ENCODE data around the gene ZNF668. TPM values are rescaled to one million over a fixed set of nuclear protein-coding genes. Genes with fewer than 3 reads are reported as not detected.

Gene ZNF668
- polyA plus RNA-seq, 1 donor, result 5.4 TPM

- WGBS (ENCODE audit: insufficient coverage, low lambda C conversion rate), result no CpG with 5 or more reads among the region's 83 CpGs
- H3K4me1 ChIP-seq (ENCODE audit: control insufficient read depth, insufficient read depth, low read length), result peaks cover 11% of the 10 kb centered on the region
- H3K27me3 ChIP-seq (ENCODE audit: control insufficient read depth, insufficient read depth, low read length), result no peaks in the 10 kb centered on the region
Measured at GRCh38 chr16:31073142-31073969, 684 bp downstream of the ZNF668 start.

DNA sequence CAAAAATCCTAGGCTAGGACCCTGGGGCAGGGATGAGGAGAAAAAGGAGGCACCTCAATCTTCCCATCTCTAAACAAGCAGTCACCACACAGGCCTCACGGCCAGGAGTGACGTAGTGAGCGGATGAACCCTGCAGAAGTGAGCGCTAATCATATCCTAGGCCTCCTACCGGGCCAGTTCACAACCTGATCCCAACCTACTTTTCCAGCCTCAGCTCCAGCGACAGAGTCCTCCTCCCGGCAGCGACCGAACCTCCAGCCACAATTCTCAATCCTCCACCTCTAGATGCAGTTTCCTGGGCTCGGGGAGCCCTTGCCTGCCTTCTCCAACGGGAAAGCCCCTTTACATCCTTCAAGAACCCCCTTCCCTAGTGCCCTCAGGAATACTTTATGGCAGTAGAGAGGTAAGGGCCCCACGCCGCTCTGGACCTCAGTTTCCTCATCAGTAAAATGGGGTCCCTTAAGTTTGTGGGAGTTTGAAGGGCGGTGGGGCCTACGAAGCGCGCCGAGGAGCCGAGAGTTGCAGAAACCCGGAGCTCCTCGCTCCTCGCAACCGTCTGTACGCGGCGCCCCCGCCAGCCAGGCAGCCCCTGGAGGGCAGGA, 1.4 kb downstream of the ZNF668 start:
- Histone ChIP-seq H3K4me1 (ENCODE audit: control insufficient read depth, insufficient read depth, low read length) (peaks cover 11% of the 10 kb centered on the region), H3K27me3 (ENCODE audit: control insufficient read depth, insufficient read depth, low read length) (no peaks in the 10 kb centered on the region), H3K4me3 (ENCODE audit: low read length) (peak overlapping the region; percentile 88), H3K36me3 (ENCODE audit: control insufficient read depth, insufficient read depth, low read length) (peaks cover 15% of the 10 kb centered on the region), H3K27ac (ENCODE audit: low read length) (peak overlapping the region; percentile 68), H3K9me3 (ENCODE audit: control insufficient read depth, low read depth, low read length) (peaks cover 4% of the 10 kb centered on the region)
- no CpG with 5 or more reads among the region's 27 CpGs for WGBS (ENCODE audit: insufficient coverage, low lambda C conversion rate)
- DNase-seq, result peak in 1 of 2 donors; percentile 30

More at GRCh38 chr16:31073142-31073969, 684 bp downstream of the ZNF668 start:
- H3K4me3 ChIP-seq (ENCODE audit: low read length), result peak overlapping the region; percentile 88
- peaks cover 10% of the 10 kb centered on the region for H3K9me3 ChIP-seq (ENCODE audit: control insufficient read depth, low read depth, low read length)
- H3K27ac ChIP-seq (ENCODE audit: low read length), result peak overlapping the region; percentile 68
- H3K36me3 ChIP-seq (ENCODE audit: control insufficient read depth, insufficient read depth, low read length), result peaks cover 22% of the 10 kb centered on the region
- peak; percentile 86 to 97 for DNase-seq

DNA sequence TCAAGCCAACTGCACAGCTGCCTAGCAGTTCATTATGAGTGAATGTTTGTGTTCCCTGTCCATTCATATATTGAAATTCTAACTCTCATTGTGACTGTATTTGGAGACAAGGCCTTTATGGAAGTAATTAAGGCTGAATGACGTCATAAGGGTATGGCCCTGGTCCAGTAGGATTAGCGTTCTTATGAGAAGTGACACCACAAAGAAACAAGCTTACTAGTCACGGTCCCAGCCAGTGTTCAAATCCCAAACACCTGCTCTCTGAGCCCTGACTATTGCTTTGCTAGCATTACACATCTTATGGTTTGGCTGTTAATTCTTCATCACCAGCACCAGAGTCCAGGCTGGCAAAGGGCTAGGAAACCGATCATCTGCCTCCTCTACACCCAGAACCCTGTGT, 2.2 kb downstream of the ZNF668 start:
- DNase-seq, result peak in 1 of 2 donors; percentile 19
- Histone ChIP-seq H3K27me3 (ENCODE audit: control insufficient read depth, insufficient read depth, low read length) (no peaks in the 10 kb centered on the region), H3K27ac (ENCODE audit: low read length) (no peak overlapping the region), H3K9me3 (ENCODE audit: control insufficient read depth, low read depth, low read length) (peaks cover 2% of the 10 kb centered on the region), H3K4me1 (ENCODE audit: control insufficient read depth, insufficient read depth, low read length) (peaks cover 11% of the 10 kb centered on the region), H3K4me3 (ENCODE audit: low read length) (no peak overlapping the region), H3K36me3 (ENCODE audit: control insufficient read depth, insufficient read depth, low read length) (peaks cover 7% of the 10 kb centered on the region)
- WGBS (ENCODE audit: insufficient coverage, low lambda C conversion rate), result no CpG with 5 or more reads among the region's 4 CpGs

GRCh38 chr16:31067342-31067741, 6.7 kb downstream of the ZNF668 start:
- no peak for DNase-seq
- H3K27me3 ChIP-seq (ENCODE audit: control insufficient read depth, insufficient read depth, low read length), result no peaks in the 10 kb centered on the region
- H3K27ac ChIP-seq (ENCODE audit: low read length), result no peak overlapping the region
- 100% methylated on average over 1 of the region's 3 CpGs for WGBS (ENCODE audit: insufficient coverage, low lambda C conversion rate)
- H3K36me3 ChIP-seq (ENCODE audit: control insufficient read depth, insufficient read depth, low read length), result peaks cover 6% of the 10 kb centered on the region
- H3K4me3 ChIP-seq (ENCODE audit: low read length), result no peak overlapping the region
- H3K9me3 ChIP-seq (ENCODE audit: control insufficient read depth, low read depth, low read length), result peaks cover 4% of the 10 kb centered on the region
- H3K4me1 ChIP-seq (ENCODE audit: control insufficient read depth, insufficient read depth, low read length), result peaks cover 5% of the 10 kb centered on the region

GRCh38 chr16:31064882-31065461, 9.1 kb downstream of the ZNF668 start:
- H3K27ac ChIP-seq (ENCODE audit: low read length), result peak overlapping the region; percentile 33
- WGBS (ENCODE audit: insufficient coverage, low lambda C conversion rate), result no CpG with 5 or more reads among the region's 4 CpGs

DNA sequence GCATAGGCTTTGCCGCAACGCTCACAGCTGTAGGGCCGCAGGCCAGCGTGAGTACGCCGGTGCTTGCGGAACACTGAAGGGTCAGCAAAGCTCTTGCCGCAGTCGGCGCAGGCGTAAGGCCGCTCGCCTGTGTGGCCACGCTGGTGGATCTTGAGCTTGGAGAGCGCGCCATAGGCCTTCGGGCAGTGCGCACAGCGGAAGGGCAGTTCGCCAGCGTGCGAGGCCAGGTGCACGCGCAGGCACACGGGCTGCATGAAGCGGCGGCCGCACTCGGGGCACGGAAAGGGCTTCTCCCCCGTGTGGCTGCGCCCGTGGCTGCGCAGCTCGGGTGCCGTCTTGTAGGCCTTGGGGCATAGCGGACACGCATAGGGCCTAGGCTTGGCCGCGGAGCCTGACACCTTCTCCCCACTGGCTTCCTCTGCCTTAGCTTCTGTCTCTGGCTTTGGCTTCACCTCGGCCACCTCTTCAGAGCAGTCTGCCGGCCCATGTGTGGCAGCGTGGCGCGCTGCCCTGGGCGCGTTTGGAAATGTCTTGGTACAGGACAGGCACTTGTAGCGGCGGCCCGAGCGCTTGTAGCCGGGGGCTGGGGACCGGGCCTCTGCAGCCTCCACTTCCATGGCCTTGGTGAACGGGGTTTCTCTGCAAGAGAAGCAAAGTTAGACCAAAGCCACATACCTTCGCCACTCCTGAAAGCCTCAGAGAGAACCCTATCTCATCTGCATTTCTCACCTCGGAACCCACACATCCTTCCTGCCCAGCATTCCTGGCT, 10.0 kb downstream of the ZNF668 start:
- no peaks in the 10 kb centered on the region for H3K4me1 ChIP-seq (ENCODE audit: control insufficient read depth, insufficient read depth, low read length)
- H3K27ac ChIP-seq (ENCODE audit: low read length), result no peak overlapping the region
- peaks cover 23% of the 10 kb centered on the region for H3K36me3 ChIP-seq (ENCODE audit: control insufficient read depth, insufficient read depth, low read length)
- H3K9me3 ChIP-seq (ENCODE audit: control insufficient read depth, low read depth, low read length), result peaks cover 7% of the 10 kb centered on the region
- no peak for DNase-seq
- no peaks in the 10 kb centered on the region for H3K27me3 ChIP-seq (ENCODE audit: control insufficient read depth, insufficient read depth, low read length)
- WGBS (ENCODE audit: insufficient coverage, low lambda C conversion rate), result no CpG with 5 or more reads among the region's 56 CpGs
- H3K4me3 ChIP-seq (ENCODE audit: low read length), result no peak overlapping the region

More at GRCh38 chr16:31064882-31065461, 9.1 kb downstream of the ZNF668 start:
- H3K9me3 ChIP-seq (ENCODE audit: control insufficient read depth, low read depth, low read length), result peaks cover 7% of the 10 kb centered on the region
- no peaks in the 10 kb centered on the region for H3K27me3 ChIP-seq (ENCODE audit: control insufficient read depth, insufficient read depth, low read length)
- no peaks in the 10 kb centered on the region for H3K4me1 ChIP-seq (ENCODE audit: control insufficient read depth, insufficient read depth, low read length)
- no peak overlapping the region for H3K4me3 ChIP-seq (ENCODE audit: low read length)
- no peak for DNase-seq
- H3K36me3 ChIP-seq (ENCODE audit: control insufficient read depth, insufficient read depth, low read length), result peaks cover 23% of the 10 kb centered on the region

GRCh38 chr16:31063495-31063842, 10.6 kb downstream of the ZNF668 start:
- DNase-seq, result no peak
- no CpG with 5 or more reads among the region's 9 CpGs for WGBS (ENCODE audit: insufficient coverage, low lambda C conversion rate)
- Histone ChIP-seq H3K27ac (ENCODE audit: low read length) (no peak overlapping the region), H3K4me1 (ENCODE audit: control insufficient read depth, insufficient read depth, low read length) (no peaks in the 10 kb centered on the region), H3K4me3 (ENCODE audit: low read length) (no peak overlapping the region), H3K27me3 (ENCODE audit: control insufficient read depth, insufficient read depth, low read length) (no peaks in the 10 kb centered on the region), H3K36me3 (ENCODE audit: control insufficient read depth, insufficient read depth, low read length) (peaks cover 23% of the 10 kb centered on the region), H3K9me3 (ENCODE audit: control insufficient read depth, low read depth, low read length) (peaks cover 7% of the 10 kb centered on the region)

DNA sequence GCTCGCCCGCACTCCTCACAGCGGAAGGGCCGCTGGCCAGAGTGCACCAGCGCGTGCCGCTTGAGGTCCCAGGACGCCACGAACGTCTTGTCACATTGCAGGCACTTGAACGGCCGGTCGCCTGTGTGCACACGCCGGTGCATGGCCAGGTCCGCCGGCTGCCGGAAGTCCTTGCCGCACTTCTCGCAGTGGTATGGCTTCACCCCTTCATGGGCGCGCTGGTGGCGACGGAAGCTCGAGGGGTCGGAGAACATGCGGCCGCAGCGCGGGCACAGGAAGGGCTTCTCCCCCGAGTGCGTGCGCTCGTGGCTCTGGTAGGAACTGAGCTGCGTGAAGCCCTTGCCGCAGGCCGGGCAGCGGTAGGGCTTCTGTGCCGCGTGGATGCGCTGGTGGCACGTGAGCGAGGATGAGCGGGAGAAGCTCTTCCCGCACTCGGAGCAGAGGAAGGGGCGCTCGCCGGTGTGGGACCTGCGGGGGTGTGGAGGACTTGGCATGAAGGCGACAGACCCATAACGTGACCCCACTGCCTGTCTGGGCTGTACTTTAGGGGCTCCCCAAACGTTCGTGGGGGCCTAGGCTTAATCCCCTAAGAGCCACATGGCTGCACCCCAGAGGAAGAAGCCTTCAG, 12.1 kb downstream of the ZNF668 start:
- Histone ChIP-seq H3K27me3 (ENCODE audit: control insufficient read depth, insufficient read depth, low read length) (no peaks in the 10 kb centered on the region), H3K9me3 (ENCODE audit: control insufficient read depth, low read depth, low read length) (peaks cover 7% of the 10 kb centered on the region), H3K27ac (ENCODE audit: low read length) (no peak overlapping the region), H3K4me3 (ENCODE audit: low read length) (no peak overlapping the region), H3K4me1 (ENCODE audit: control insufficient read depth, insufficient read depth, low read length) (no peaks in the 10 kb centered on the region), H3K36me3 (ENCODE audit: control insufficient read depth, insufficient read depth, low read length) (peaks cover 26% of the 10 kb centered on the region)
- DNase-seq, result no peak
- 100% methylated on average over 1 of the region's 54 CpGs for WGBS (ENCODE audit: insufficient coverage, low lambda C conversion rate)

GRCh38 chr16:31061126-31061812, 12.8 kb downstream of the ZNF668 start:
- Histone ChIP-seq H3K27me3 (ENCODE audit: control insufficient read depth, insufficient read depth, low read length) (no peaks in the 10 kb centered on the region), H3K4me1 (ENCODE audit: control insufficient read depth, insufficient read depth, low read length) (no peaks in the 10 kb centered on the region), H3K36me3 (ENCODE audit: control insufficient read depth, insufficient read depth, low read length) (peaks cover 26% of the 10 kb centered on the region), H3K9me3 (ENCODE audit: control insufficient read depth, low read depth, low read length) (peaks cover 7% of the 10 kb centered on the region), H3K27ac (ENCODE audit: low read length) (no peak overlapping the region), H3K4me3 (ENCODE audit: low read length) (no peak overlapping the region)
- WGBS (ENCODE audit: insufficient coverage, low lambda C conversion rate), result 100% methylated on average over 1 of the region's 42 CpGs
- DNase-seq, result no peak
